Heart left ventricle (tissue), 13 donors: ENCODE data around the gene SLC29A3.

Experiments
- CTCF ChIP-seq, 12 donors: fragments of 200-600 bp; sonication (generic) in 4 of 12; IDR thresholded peaks; one replicate each; pipeline versions ENCODE4 v1.5.0 to v1.8.0; 2018 to 2022; ENCODE audit warnings: antibody characterized with exemption in 12 of 12, mild to moderate bottlenecking in 5 of 12
- POLR2A ChIP-seq, 2 donors: fragments of 450-650 bp; IDR thresholded peaks; one replicate each; pipeline ENCODE4 v1.6.1; 2017; ENCODE audit warnings: antibody characterized with exemption in 2 of 2, mild to moderate bottlenecking in 2 of 2, moderate library complexity in 2 of 2
- donor health status: ischemic (EF 13 %, LVEDD 7.1; RV severe dilation, severe dysfunction).
- donor health status: DM: no; HTN: yes; CAD: no.
- donor health status: DM: no; HTN: no; CAD: no.
- donor health status: ischemic (EF 25% LVEDD 6.9; RV normal size, moderate dysfunction).
- donor health status: ischemic (EF 25% LVEDD 5.7; RV mildly dilated, moderate dysfunction).
- donor health status: ischemic (EF 35%, LVEDD 5.7; RV mildly dilated, moderate dysfunction).
- donor health status: nonischemic (EF 11% LVEDD 7.7; RV severe dilation, severe dysfunction).
- donor health status: DM: yes; HTN: yes; CAD: no.
- donor health status: PGD.
- donor health status: ischemic (EF 29% LVEDD 5.4; RV normal size, mild dysfunction).
- donor health status: nonischemic (EF 23%, LVEDD 6.1; RV moderate dilation, normal function).

- TF ChIP-seq POLR2A (IDR thresholded peaks at IDR 0.05) (no peak), CTCF (IDR thresholded peaks at IDR 0.05) (no peak)
Observed at GRCh38 chr10:71290806-71291527, 28.1 kb upstream of the SLC29A3 start.
